NCI-H2227 (cell line): ENCODE data around the gene ZC3H4.
A peak's percentile ranks its signal among the peaks of the same experiment; 100 is the strongest.

Experiments
- DNase-seq: peaks from one replicate; lab custom pipeline; 2025; ENCODE audit not compliant: unreplicated experiment; lab: John Stamatoyannopoulos, UW

The ZC3H4 gene

GRCh38 chr19:47022541-47023447 lies 90.8 kb downstream of the ZC3H4 start:
- DNase-seq: peak; percentile 67

GRCh38 chr19:47022140-47022536 lies 91.4 kb downstream of the ZC3H4 start:
- DNase-seq: no peak

GRCh38 chr19:47021536-47022139 lies 91.9 kb downstream of the ZC3H4 start:
- DNase-seq: no peak

- DNase-seq: no peak
Measured at GRCh38 chr19:47020992-47021496, 92.5 kb downstream of the ZC3H4 start.

GRCh38 chr19:47020132-47020805 lies 93.3 kb downstream of the ZC3H4 start:
- DNase-seq: no peak

DNA sequence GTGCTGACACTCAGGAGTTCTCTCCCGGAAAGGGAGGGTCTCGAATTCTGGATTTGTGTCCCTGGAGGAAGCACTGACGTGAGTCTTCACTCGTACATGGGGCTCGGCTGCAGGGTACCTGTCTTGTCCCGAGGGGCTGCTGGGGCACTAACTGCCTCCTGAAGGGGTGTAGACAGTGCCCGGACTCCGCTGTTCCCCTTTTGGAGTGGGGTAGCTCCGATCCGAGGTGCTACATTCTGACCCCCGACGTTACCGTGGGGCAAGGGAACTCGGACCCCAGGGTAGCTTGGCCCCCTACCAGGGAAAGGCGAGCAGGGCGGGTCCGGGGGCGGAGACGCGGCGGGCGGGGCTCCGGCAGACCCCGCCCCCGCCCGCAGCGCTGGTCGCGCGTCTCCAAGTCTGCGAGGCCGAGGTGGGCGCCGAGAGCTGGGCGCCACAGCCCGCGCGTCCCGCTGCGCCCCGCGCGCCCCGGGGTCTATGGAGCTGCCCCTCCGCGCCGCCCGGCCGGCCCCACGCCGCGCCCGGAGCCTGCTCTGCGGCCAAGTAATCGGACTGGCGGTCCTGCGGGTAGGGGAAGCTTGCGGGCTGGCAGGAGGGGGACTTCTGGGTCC lies 94.0 kb downstream of the ZC3H4 start, which contains the start of gene NPAS1:
Gene NPAS1 (plus strand): TSS at position 407 of the 611 bp plus-strand sequence. CDS start 1,211 bp downstream, outside the sequence.
- DNase-seq: no peak

GRCh38 chr19:47018923-47019322 lies 94.7 kb downstream of the ZC3H4 start:
- no peak for DNase-seq
